ENCODE results near the gene TAF8.

DNA sequence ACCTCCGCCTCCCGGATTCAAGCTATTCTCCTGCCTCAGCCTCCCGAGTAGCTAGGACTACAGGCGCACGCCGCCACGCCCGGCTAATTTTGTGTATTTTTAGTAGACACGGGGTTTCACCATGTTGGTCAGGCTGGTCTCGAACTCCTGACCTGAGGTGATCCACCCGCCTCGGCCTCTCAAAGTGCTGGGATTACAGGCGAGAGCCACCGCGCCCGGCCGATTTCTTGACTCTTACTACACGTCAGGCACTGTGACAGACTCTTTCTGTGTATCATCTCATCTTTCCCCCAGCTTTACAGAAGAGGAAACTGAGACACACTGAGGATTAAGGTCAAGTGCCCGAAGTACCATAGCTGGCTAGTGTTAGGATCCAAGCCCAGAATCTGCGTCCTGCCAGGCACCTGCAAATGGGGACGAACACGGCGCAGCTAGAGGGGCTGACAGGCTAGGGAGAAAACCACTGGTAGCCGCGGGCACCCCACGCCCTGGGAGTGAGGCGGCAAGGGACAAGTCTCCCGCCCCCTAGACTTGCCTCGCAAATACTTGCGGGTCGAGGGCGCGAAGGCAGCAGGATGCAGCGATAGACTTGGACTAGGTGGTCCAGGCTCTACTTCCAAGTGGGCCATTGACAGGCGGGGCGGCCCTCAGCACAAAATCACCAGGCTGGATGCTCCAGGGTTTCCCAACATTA, 1.1 kb upstream of the TAF8 start:
- TF ChIP-seq, protein P1, sequence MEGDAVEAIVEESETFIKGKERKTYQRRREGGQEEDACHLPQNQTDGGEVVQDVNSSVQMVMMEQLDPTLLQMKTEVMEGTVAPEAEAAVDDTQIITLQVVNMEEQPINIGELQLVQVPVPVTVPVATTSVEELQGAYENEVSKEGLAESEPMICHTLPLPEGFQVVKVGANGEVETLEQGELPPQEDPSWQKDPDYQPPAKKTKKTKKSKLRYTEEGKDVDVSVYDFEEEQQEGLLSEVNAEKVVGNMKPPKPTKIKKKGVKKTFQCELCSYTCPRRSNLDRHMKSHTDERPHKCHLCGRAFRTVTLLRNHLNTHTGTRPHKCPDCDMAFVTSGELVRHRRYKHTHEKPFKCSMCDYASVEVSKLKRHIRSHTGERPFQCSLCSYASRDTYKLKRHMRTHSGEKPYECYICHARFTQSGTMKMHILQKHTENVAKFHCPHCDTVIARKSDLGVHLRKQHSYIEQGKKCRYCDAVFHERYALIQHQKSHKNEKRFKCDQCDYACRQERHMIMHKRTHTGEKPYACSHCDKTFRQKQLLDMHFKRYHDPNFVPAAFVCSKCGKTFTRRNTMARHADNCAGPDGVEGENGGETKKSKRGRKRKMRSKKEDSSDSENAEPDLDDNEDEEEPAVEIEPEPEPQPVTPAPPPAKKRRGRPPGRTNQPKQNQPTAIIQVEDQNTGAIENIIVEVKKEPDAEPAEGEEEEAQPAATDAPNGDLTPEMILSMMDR (IDR thresholded peaks at IDR 0.05), result no peak
- no peak for TF ChIP-seq POLR2A (IDR thresholded peaks at IDR 0.05)

Measured in esophagus squamous epithelium (tissue), 4 donors.